ENCODE measurements around the gene MPIG6B.
"Not testable (repeated sequence)": the region's sequence is repeated elsewhere in the genome, so short reads cannot be mapped to it uniquely, and the experiment has no call there.

MPIG6B gene

GRCh38 chr6:31701666-31702404, 21.3 kb upstream of the MPIG6B start:
- DNase-seq = no peak

- DNase-seq = no peak
Measured at GRCh38 chr6:31702405-31702818, 20.8 kb upstream of the MPIG6B start.

DNA sequence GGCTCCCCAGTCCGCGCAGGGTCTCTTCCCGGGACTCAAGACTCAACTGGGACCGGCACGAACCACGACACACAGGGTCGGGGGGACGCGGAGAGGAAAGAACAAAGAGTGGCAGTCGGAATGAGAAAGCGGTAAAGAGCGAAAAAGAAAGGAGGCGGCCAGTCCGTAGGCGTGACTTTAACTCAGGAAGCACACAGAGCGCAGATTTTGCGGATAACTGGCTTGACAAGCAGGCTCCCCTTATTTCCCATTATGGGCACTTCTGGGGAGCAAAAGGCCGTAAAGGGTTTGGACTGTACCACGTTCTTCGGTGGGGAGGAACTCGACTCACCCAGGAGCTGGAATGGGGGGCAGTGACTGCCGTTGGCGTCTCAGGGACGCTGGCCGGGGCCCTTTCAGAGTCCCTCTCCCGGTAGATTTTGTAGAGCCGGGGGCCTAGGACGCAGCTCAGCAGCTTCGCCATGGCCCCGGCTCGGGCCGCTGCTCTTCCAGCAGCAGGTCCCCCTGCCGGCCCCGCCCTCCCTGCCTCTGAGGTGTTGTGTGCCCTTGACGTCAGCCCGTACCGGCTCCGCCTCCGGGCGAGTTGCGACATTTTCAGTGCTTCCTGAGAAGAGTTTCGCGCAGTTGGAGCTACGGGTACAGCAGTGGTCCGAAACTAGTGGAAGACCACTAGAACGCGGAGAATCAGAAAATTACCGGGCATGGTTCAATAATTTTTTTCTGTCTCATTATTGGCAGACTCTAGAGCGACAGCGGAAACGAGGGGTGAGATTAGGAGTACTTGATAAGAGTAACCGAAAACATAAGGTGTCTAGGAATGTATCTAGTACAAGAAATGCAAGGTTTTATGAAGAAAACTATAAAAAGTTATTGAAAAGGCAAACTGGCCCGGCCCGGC, 20.1 kb upstream of the MPIG6B start, which contains the start of gene ABHD16A:
Gene ABHD16A (minus strand): TSS at position 506 of the 898 bp plus-strand sequence. CDS start 43 bp downstream, at position 463.
- DNase-seq = peak; percentile 98

DNA sequence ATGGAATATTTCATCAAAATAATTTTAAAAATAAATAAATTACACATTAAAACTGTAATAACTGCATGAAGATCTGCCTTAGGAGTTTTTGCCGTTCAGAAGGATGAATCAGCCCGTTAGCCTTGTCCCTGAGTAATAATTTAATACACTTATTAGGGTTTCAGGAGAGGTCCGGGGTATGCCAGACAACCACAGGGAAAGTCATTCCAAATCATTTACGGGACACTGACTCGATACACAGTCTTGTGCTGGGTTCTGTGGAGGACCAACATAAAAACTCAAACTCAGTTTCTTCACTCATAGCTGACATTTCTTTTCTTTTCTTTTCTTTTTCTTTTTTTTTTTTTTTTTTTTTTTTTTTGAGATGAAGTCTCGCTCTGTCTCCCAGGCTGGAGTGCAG, 17.2 kb upstream of the MPIG6B start:
- no peak for DNase-seq

- no peak for DNase-seq
Measured at GRCh38 chr6:31706599-31706998, 16.6 kb upstream of the MPIG6B start, which contains the start of gene LY6G6F. Gene LY6G6F (plus strand): TSS chr6:31706866. CDS start chr6:31706907, 41 bp downstream.

DNA sequence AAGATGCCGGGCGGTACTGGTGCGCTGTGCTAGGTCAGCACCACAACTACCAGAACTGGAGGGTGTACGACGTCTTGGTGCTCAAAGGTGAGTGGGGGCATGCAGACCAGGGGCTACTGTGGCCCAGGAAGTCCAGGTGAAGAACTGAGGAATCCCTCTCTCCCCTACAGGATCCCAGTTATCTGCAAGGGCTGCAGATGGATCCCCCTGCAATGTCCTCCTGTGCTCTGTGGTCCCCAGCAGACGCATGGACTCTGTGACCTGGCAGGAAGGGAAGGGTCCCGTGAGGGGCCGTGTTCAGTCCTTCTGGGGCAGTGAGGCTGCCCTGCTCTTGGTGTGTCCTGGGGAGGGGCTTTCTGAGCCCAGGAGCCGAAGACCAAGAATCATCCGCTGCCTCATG, 15.5 kb upstream of the MPIG6B start:
- DNase-seq = no peak

GRCh38 chr6:31708224-31708623, 14.9 kb upstream of the MPIG6B start:
- no peak for DNase-seq

- DNase-seq = not testable (repeated sequence)
Measured at GRCh38 chr6:31709157-31709556, 14.0 kb upstream of the MPIG6B start.

- DNase-seq = no peak
Measured at GRCh38 chr6:31710523-31711219, 12.5 kb upstream of the MPIG6B start.

- DNase-seq = no peak
Measured at GRCh38 chr6:31711233-31711632, 11.9 kb upstream of the MPIG6B start.

DNA sequence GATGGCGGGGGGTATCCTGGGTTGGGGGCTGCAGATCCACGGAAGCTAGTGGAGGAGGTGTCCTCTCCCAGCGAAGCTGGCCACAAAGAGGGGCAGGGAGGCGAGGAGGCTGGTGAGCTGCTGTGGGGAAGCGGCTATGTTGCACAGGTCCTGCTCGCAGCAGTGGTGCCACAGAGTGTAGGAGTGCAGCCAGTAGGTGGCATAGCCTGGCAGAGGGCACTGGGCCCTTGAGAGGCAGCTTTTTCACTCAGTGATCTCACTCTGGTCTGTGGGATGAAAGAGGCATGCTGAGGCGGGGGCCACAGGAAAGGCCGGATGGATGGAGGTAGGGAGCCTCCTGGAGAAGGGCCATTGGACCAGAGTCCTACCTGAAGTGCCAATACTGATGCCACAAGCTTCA, 10.9 kb upstream of the MPIG6B start:
- no peak for DNase-seq

GRCh38 chr6:31713465-31713864, 9.7 kb upstream of the MPIG6B start:
- DNase-seq = no peak

DNA sequence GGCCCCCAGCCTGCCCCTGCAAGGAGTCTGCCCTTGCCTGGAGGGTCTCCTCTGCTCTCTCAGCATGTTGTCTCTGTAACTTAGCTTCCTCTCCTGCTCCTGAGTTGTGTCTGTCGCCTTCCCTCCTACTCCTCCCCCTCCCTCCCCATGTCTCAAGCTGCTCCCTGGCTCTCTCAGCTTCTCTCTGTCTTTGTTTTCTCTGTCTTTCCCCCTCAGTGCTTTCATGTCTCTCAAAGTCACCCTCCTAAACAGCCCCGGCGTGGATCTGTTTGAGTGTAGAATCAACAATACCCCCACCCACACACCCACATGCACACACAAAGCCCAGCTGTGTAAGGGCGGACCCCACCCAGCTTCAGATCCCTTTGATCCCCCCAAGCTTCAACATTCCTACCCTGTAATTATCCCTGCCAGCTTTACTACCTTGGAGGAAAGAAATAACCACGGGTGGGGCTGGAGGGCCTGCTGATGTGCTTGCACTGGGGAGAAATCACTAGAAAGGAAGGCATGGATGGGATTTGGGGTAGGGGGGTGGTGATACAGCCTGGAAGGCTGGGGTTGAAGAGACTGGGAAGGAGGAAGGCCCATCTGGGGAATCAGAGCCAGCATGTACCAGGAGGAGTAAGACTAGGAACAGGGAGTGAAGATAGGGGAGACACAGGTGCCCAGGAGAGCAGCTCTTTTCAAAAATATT, 9.0 kb upstream of the MPIG6B start:
- DNase-seq = no peak

GRCh38 chr6:31715022-31715958, 7.9 kb upstream of the MPIG6B start, which contains the start of gene LY6G6D:
Gene LY6G6D (plus strand): TSS chr6:31715348. CDS start chr6:31715356, 8 bp downstream.
- DNase-seq = no peak

DNA sequence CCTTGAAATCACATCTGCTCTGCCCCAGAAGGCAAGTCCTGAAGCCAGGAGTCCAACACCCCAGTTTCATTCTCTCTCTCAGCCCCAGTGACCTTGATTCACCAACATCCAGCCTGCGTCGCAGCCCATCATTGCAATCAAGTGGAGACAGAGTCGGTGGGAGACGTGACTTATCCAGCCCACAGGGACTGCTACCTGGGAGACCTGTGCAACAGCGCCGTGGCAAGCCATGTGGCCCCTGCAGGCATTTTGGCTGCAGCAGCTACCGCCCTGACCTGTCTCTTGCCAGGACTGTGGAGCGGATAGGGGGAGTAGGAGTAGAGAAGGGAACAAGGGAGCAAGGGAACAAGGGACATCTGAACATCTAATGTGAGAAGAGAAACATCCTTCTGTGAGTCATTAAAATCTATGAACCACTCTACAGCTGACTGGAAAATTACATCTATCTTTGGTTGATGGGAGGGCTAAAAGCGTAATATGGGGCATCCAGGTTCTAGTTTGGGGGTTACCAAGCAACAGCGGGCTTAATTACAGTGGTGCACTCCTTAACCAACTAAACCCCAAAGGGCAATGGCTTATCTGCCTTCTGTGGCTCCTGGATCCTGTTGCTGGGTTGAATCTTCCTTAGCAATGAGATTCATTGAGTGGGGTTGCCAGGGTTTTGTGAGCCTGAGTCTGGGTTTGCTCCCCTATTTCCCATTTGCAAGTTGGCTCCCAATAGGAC, 5.5 kb upstream of the MPIG6B start:
- no peak for DNase-seq

- DNase-seq = no peak
Measured at GRCh38 chr6:31718265-31718664, 4.9 kb upstream of the MPIG6B start.

DNA sequence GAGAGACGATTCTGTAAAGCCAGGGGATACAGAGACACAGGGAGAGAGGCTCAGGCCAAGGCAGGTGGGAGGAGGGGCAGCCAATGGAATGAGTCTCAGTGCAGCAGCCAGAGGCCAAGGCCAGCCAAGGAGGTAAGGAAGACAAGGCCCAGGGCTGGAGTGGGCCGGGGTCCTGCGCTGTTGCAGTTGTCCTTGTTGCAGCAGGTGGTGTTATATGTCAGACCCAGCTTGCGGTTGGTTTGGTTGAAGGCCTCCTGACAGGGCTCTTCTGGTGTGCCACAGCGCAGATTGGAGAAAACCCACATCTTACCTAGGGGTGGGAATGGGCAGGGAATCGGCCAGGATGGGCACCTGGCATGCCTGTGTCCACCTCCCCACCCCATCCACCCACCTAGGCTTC, 4.2 kb upstream of the MPIG6B start:
- no peak for DNase-seq

DNA sequence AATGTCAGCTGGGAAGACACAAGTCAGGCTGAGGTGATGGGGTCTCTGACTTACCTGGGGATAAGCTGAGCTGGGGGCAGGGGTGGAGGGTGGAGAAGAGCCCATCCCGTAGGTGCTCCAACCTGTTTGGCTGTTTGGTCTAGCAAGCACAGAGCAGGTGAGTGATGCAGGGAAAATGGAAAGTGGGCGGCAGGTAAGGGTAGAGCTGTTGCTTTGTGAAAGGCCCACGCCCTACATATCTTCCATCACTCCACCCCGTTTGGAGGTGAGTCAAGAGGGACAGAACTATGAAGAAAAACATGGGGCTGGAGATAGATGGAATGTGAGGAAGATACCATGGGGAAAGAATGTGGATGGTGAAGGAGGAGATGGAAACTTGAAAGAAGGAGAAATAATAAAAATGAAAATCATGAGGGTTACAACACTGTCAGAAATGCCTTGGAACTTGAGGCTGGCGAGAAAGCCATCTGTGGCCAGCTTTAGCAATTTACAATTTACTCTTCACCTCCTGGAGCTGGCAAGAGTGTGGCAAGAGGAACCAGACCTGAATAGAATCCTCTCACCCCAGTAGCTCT, 2.9 kb upstream of the MPIG6B start:
- no peak for DNase-seq

GRCh38 chr6:31721351-31722020, 1.7 kb upstream of the MPIG6B start, which contains the start of gene LY6G6C:
Gene LY6G6C (minus strand): TSS chr6:31721746. CDS start chr6:31721679, 67 bp downstream.
- no peak for DNase-seq

Measured in CD4-positive, alpha-beta T cell treated with Interleukin-15 for 1 hour (primary cell).